Measurements from ENCODE around the gene ARAF. TPM values are rescaled to one million over a fixed set of nuclear protein-coding genes. Genes with fewer than 3 reads are reported as not detected.

ARAF gene
- total RNA-seq, 1 donor from 2014 or later = 56.2 TPM

DNA sequence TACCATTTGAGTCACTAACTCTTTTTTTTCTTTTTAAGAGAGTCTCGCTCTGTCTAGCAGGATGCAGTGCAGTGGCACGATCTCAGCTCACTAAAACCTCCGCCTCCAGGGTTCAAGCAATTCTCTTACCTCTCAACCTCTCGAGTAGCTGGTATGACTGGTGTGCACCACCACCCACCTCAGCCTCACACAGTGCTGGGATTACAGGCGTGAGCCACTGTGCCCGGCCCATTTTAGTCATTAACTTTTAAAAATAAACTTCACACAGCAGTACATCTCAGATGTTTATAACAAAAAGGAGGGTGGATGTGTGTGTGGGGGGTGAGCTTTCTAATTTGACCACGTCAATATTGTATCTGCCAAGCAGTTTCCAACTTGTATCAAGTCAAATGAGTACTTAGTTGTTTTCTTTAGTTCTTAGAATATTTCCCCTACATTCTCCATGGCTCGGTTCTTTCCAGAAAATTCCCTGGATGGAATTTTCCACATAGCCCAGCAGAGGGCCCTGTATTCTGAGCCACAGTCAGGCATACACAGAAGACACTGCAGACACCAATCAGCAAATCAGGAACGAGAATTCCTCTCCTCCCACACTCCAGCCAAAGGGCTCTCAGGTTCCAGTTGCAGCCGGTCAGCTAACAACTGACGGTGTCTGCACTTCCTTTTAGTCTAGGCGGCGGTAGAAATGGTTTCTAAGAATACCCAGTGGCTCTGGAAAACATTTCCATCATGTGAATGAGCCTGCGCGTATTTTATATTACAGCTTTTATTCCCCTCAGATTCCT is 20.1 kb upstream of the ARAF start:
- TF ChIP-seq, protein P1, sequence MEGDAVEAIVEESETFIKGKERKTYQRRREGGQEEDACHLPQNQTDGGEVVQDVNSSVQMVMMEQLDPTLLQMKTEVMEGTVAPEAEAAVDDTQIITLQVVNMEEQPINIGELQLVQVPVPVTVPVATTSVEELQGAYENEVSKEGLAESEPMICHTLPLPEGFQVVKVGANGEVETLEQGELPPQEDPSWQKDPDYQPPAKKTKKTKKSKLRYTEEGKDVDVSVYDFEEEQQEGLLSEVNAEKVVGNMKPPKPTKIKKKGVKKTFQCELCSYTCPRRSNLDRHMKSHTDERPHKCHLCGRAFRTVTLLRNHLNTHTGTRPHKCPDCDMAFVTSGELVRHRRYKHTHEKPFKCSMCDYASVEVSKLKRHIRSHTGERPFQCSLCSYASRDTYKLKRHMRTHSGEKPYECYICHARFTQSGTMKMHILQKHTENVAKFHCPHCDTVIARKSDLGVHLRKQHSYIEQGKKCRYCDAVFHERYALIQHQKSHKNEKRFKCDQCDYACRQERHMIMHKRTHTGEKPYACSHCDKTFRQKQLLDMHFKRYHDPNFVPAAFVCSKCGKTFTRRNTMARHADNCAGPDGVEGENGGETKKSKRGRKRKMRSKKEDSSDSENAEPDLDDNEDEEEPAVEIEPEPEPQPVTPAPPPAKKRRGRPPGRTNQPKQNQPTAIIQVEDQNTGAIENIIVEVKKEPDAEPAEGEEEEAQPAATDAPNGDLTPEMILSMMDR (conservative IDR thresholded peaks at IDR 0.05) = peak; percentile 73
- Mint-ChIP-seq H3K27ac (peak overlapping the region; percentile 73), H3K27me3 (no peaks in the 10 kb centered on the region), H3K4me3 (peak overlapping the region; percentile 59), H3K4me1 (ENCODE audit: unreplicated experiment) (peaks cover 6% of the 10 kb centered on the region), H3K9me3 (no peaks in the 10 kb centered on the region), H3K36me3 (no peaks in the 10 kb centered on the region)
- DNase-seq (ENCODE audit: extremely low spot score, unreplicated experiment) = no peak

DNA sequence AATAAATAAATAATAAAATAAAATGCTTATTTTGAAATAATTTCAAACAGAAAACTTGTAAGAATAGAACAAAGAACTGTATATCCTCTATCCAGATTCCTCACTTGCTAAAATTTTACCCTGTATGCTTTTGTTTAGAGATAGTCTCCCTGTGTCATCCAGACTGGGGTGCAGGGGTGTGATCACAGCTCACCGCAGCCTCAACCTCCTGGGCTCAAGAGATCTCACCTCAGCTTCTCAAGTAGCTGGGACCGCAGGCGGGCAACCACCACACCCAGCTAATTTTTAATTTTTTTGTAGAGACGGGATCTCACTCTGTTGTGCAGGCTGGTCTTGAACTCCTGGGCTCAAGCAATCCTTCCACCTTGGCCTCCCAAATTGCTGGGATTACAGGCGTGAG is 17.5 kb upstream of the ARAF start:
- Mint-ChIP-seq H3K9me3 (no peaks in the 10 kb centered on the region), H3K4me1 (ENCODE audit: unreplicated experiment) (peaks cover 6% of the 10 kb centered on the region), H3K36me3 (no peaks in the 10 kb centered on the region), H3K27ac (no peak overlapping the region), H3K4me3 (no peak overlapping the region), H3K27me3 (no peaks in the 10 kb centered on the region)
- TF ChIP-seq, protein P1 (conservative IDR thresholded peaks at IDR 0.05) = no peak
- DNase-seq (ENCODE audit: extremely low spot score, unreplicated experiment) = no peak

DNA sequence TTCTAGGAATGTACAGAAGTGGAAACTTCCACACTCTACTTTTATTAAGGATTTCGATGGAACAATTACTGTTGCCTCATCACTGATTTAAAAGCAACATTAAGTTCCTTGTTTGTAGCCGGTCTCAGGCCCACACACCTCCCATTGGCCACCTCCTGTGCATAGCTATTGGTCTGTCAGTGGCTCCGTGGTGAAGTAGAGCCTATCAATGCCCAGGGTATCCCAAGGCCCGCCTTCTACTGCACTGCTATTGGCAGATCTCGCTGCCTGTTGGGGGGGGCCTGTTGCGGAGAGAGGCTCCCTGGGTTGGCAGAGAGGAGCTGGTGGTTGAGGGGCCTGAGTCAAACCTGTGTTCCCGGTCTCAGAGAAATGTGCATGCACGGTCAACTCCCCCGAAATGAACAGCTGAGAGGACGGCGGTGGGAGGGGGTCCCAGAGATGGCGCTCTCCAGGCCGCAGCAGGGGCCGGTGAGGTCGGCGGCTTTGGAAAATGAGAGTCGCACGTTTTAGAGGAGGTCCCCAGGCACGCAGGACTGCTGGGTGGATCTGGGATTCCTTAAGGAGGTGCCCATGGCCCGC is 4.9 kb upstream of the ARAF start:
- peak overlapping the region; percentile 90 for H3K27ac Mint-ChIP-seq
- H3K27me3 Mint-ChIP-seq = no peaks in the 10 kb centered on the region
- peak; percentile 81 for DNase-seq (ENCODE audit: extremely low spot score, unreplicated experiment)
- TF ChIP-seq, protein P1 (conservative IDR thresholded peaks at IDR 0.05) = no peak
- H3K4me1 Mint-ChIP-seq (ENCODE audit: unreplicated experiment) = peaks cover 23% of the 10 kb centered on the region
- H3K4me3 Mint-ChIP-seq = peak overlapping the region; percentile 93
- H3K9me3 Mint-ChIP-seq = no peaks in the 10 kb centered on the region
- H3K36me3 Mint-ChIP-seq = no peaks in the 10 kb centered on the region

DNA sequence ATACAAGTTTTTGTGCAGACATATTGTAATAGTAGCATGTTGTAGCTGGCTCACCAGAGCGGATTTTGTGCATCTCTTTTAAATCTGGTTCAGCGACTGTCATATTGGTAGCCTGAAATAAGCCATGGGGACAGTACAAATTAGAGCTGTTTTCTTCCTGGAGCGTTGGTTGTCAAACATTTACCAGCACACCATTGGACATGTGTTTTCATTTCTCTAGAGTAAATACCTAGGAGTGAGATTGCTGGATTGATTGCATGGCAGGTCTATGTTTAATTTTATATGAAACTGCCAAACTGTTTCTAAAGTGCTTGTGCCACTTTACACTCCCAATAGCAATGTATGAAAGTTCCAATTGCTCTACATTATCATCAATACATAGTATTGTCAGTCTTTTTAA is 2.6 kb upstream of the ARAF start:
- Mint-ChIP-seq H3K36me3 (peaks cover 2% of the 10 kb centered on the region), H3K4me3 (peak overlapping the region; percentile 6), H3K27me3 (no peaks in the 10 kb centered on the region), H3K27ac (no peak overlapping the region), H3K4me1 (ENCODE audit: unreplicated experiment) (peaks cover 25% of the 10 kb centered on the region), H3K9me3 (no peaks in the 10 kb centered on the region)
- DNase-seq (ENCODE audit: extremely low spot score, unreplicated experiment) = no peak
- TF ChIP-seq, protein P1 (conservative IDR thresholded peaks at IDR 0.05) = no peak

DNA sequence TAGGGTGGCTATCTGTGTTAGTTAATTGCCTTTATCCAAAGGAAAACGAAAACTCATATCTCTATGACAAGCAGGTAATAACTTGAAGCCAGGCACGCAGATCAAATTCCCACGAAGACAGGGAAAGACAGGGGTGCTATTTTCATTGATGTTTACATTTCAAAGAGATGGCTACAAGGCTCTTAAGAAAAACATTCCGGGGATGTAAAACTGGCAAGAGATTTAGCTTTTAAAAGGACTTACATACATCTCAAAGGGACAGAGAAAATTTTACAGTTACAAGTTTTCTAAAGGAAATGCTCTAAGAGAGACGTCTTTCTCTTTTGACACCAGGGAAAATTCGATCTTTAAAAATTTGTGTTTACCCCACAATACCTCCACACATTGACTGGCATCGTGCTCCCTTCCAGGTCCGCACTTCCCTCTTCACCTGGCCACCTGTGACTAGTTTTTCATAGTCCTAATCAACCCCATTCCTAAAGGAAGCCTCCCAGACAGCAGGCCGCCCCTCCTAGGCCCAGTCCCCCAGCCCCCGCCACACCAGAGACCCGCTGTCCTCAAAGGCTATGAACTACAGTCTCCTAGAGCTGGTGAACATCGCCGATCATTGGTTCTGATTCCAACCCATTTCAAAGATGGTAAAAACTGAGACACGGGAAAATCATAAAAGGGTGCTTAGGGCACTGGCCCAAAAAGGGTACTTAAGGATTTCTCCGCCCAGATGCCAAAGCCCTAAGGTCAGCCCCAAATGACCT is 649 bp upstream of the ARAF start:
- no peaks in the 10 kb centered on the region for H3K27me3 Mint-ChIP-seq
- H3K4me3 Mint-ChIP-seq = peak overlapping the region; percentile 97
- peaks cover 10% of the 10 kb centered on the region for H3K36me3 Mint-ChIP-seq
- peaks cover 27% of the 10 kb centered on the region for H3K4me1 Mint-ChIP-seq (ENCODE audit: unreplicated experiment)
- no peaks in the 10 kb centered on the region for H3K9me3 Mint-ChIP-seq
- DNase-seq (ENCODE audit: extremely low spot score, unreplicated experiment) = no peak
- TF ChIP-seq, protein P1 (conservative IDR thresholded peaks at IDR 0.05) = no peak
- H3K27ac Mint-ChIP-seq = peak overlapping the region; percentile 99

Data from type B pancreatic cell (in vitro differentiated cells).